SK-N-MC (cell line): ENCODE data around the gene NEDD8.

Experiments
- EZH2 ChIP-seq: fragments of 200-600 bp; sonication (generic); IDR thresholded peaks from one replicate; pipeline ENCODE4 v1.6.1; 2017; ENCODE audit warnings: antibody characterized with exemption
- FOXP2 ChIP-seq: optimal IDR thresholded peaks from 2 replicates; pipeline ENCODE3; 2011; ENCODE audit warnings: mild to moderate bottlenecking, moderate library complexity; ENCODE audit not compliant: insufficient read depth; ENCODE audit errors: extremely low read length, control extremely low read depth
- POLR2AphosphoS5 ChIP-seq: IDR thresholded peaks from 2 replicates; pipeline ENCODE4 v1.6.1; 2012; ENCODE audit warnings: mild to moderate bottlenecking, low read depth, low read length, borderline replicate concordance

DNA sequence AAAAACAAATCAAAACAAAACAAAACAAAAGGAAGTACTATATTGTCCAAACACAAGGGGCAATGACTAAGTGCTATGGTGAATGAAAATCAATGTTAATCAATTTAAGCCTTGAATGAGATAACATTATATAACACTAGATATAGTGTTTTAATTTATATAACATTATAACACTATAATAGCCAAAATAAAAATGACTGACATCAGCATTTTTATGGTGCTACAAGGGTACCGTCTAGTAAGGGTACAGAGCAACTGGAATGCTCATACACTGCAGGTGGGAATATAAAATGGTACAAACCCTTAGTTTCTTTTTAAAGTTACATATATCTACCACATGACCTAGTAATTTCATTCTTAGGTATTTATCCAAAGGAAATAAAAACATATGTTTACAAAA, 5.7 kb downstream of the NEDD8 start:
- TF ChIP-seq EZH2: no peak
- TF ChIP-seq POLR2AphosphoS5: no peak
- TF ChIP-seq FOXP2: no peak
